K562 (cell line): ENCODE measurements around the gene RGS3. TPM values are rescaled to one million over a fixed set of nuclear protein-coding genes. Genes with fewer than 3 reads are reported as not detected.

Source experiments
- ATAC-seq: fragments of 200-7000 bp; cut with Tn5 transposase; 3 replicates; pipeline ENCODE4 v1.9.1; 2020; ENCODE audit warnings: moderate library complexity
- BruUV-seq: library from RNA; stranded (reverse); fragments of 400-500 nt; replicated peaks from 2 replicates; lab custom pipeline; 2021; lab: Mats Ljungman, UMichigan
- CTCF ChIA-PET: fragments of 300-600 bp; formaldehyde crosslinking; extraction: SDS; loops from one replicate; lab custom pipeline; 2021; ENCODE audit warnings: low intra/inter-chr PET ratio; lab: Yijun Ruan, JAX
- POLR2A ChIA-PET: fragments of 300-600, 350-650 bp; sonication (Branson Sonifier 250); formaldehyde crosslinking; extraction: SDS; loops from one replicate; lab custom pipeline; 2021; ENCODE audit warnings: antibody characterized with exemption, inconsistent platforms; lab: Yijun Ruan, JAX
- DNase-seq, 4 experiments: peaks; one replicate each; pipeline versions ENCODE4 v3.0.0 to v3.0.0-alpha.2; 2011 to 2018; ENCODE audit warnings: low spot score in 3 of 4, mixed read lengths in 3 of 4; ENCODE audit errors: extremely low read depth in 1 of 4
- FAIRE-seq: peaks from 2 replicates; lab custom pipeline; 2011; peaks lifted over from hg19 to GRCh38; lab: Jason Lieb, UNC
- H2AFZ ChIP-seq: 2 replicates; pipeline ENCODE4 v1.6.0; 2011; ENCODE audit warnings: low read depth, low read length, control low read depth, inconsistent platforms
- H3K27ac ChIP-seq: fragments of 200-600 bp; 3 replicates; pipeline ENCODE4 v1.8.0; 2011; ENCODE audit warnings: low read depth, mild to moderate bottlenecking, control low read depth, inconsistent platforms, low read length, moderate library complexity, mixed read lengths; ENCODE audit errors: extremely low read depth
- H3K27me3 ChIP-seq, 2 experiments: fragments of 300-600 bp in 1 of 2; 2 replicates in 1 of 2; 3 replicates in 1 of 2; pipeline versions ENCODE4 v1.6.0 to v1.8.0; 2011; ENCODE audit warnings: inconsistent platforms in 2 of 2, low read length in 2 of 2, mild to moderate bottlenecking in 1 of 2, mixed read lengths in 1 of 2, moderate library complexity in 1 of 2; ENCODE audit not compliant: control insufficient read depth in 2 of 2, insufficient read depth in 2 of 2
- H3K36me3 ChIP-seq: fragments of 300-600 bp; 3 replicates; pipeline ENCODE4 v1.8.0; 2011; ENCODE audit warnings: mild to moderate bottlenecking, low read length, inconsistent platforms; ENCODE audit not compliant: control insufficient read depth, insufficient read depth
- H3K4me1 ChIP-seq, 2 experiments: fragments of 200-600 bp in 1 of 2; replicated peaks in 1 of 2; 2 replicates in 1 of 2; 3 replicates in 1 of 2; pipeline versions ENCODE4 v1.5.1 to v1.8.0; 2011; ENCODE audit warnings: inconsistent platforms in 2 of 2, low read length in 2 of 2, mild to moderate bottlenecking in 1 of 2, mixed read lengths in 1 of 2, moderate library complexity in 1 of 2; ENCODE audit not compliant: control insufficient read depth in 2 of 2, insufficient read depth in 2 of 2
- H3K4me2 ChIP-seq: 2 replicates; pipeline ENCODE4 v1.6.1; 2011; ENCODE audit warnings: low read length, control low read depth, inconsistent platforms, mixed read lengths; ENCODE audit not compliant: insufficient read depth
- H3K4me3 ChIP-seq: fragments of 200-600 bp; sonication (generic), shearing (Covaris generic); 2 replicates; pipeline ENCODE4 v1.5.1; 2016; ENCODE audit warnings: control low read depth, inconsistent platforms
- H3K79me2 ChIP-seq: fragments of 200-600 bp; 3 replicates; pipeline ENCODE4 v1.8.0; 2011; ENCODE audit warnings: low read length, inconsistent platforms; ENCODE audit not compliant: control insufficient read depth, insufficient read depth
- H3K9ac ChIP-seq, 2 experiments: 2 replicates each; pipeline versions ENCODE4 v1.6.0 to v1.6.1; 2011; ENCODE audit warnings: low read depth in 2 of 2, low read length in 2 of 2, control low read depth in 1 of 2, inconsistent platforms in 1 of 2, mild to moderate bottlenecking in 1 of 2, mixed read lengths in 1 of 2; ENCODE audit not compliant: insufficient read depth in 1 of 2
- H3K9me1 ChIP-seq: one replicate; pipeline ENCODE4 v1.6.0; 2011; ENCODE audit warnings: inconsistent platforms, mild to moderate bottlenecking, low read length, moderate library complexity; ENCODE audit not compliant: control insufficient read depth, insufficient read depth
- H3K9me3 ChIP-seq: replicated peaks from 2 replicates; pipeline ENCODE4 v1.5.1; 2011; ENCODE audit warnings: low read depth, low read length, inconsistent platforms; ENCODE audit not compliant: control insufficient read depth, insufficient read depth
- H4K20me1 ChIP-seq: replicated peaks from 2 replicates; pipeline ENCODE4 v1.6.1; 2011; ENCODE audit warnings: low read length, inconsistent platforms, mixed read lengths; ENCODE audit not compliant: control insufficient read depth, insufficient read depth
- CHAMP1 ChIP-seq: fragments of 450-650 bp; IDR thresholded peaks from 2 replicates; pipeline ENCODE4 v1.6.1; 2016; ENCODE audit warnings: mild to moderate bottlenecking
- SRSF9 ChIP-seq: fragments of 200-400 bp; formaldehyde crosslinking; IDR thresholded peaks from 2 replicates; pipeline ENCODE4 v1.6.1; 2017; ENCODE audit warnings: low read depth, low read length, borderline replicate concordance
- ZNF121 ChIP-seq: sonication (generic); formaldehyde crosslinking; conservative IDR thresholded peaks from 2 replicates; pipeline ENCODE4 v1.8.0; 2022; ENCODE audit warnings: missing genetic modification reagents
- ZNF217 ChIP-seq: sonication (generic); formaldehyde crosslinking; IDR thresholded peaks from 2 replicates; pipeline ENCODE4 v1.8.0; 2022; ENCODE audit warnings: mild to moderate bottlenecking, missing genetic modification reagents
- ZNF76 ChIP-seq: fragments of 250-450 bp; sonication (Bioruptor Pico); IDR thresholded peaks from 2 replicates; pipeline ENCODE4 v1.4.0; 2020; ENCODE audit warnings: mild to moderate bottlenecking, moderate library complexity, borderline replicate concordance
- WGBS: fragments of 100-300 bp; shearing (Covaris generic); methylation state at CpG from one replicate; pipeline ENCODE4 v1.1.6; 2016; ENCODE audit warnings: low coverage, mixed read lengths; ENCODE audit not compliant: insufficient coverage; ENCODE audit errors: missing lambda C conversion rate; 5-methylcytosine and 5-hydroxymethylcytosine counted together
- in situ Hi-C: fragments of 300-500 bp; cut with MboI; formaldehyde crosslinking; loops from 4 replicates; pipeline ENCODE4 v1.15.0; 2018; ENCODE audit warnings: inconsistent platforms, mixed read lengths
- intact Hi-C: fragments of 100-400 bp; cut with micrococcal nuclease; formaldehyde crosslinking; loops from 2 replicates; pipeline ENCODE4 v1.14.2; 2022
- polyA plus RNA-seq, 8 experiments: library from polyadenylated mRNA; depleted of rRNA in 4 of 8; stranded (reverse) in 5 of 8; unstranded in 3 of 8; fragments of >200 nt; fragmentation: Nextera tagmentation in 2 of 8; fragmentation: Illumina TruSeq in 1 of 8; extraction: Ambion mirVana in 2 of 8; extraction: Trizol in 1 of 8; gene quantifications; 2 replicates each; pipeline versions ENCODE4 v1.2.1 to v1.2.3, GENCODE V29; 2011 to 2014; ENCODE audit warnings: inconsistent platforms in 1 of 8, missing spikeins in 1 of 8
- total RNA-seq, 7 experiments: library from RNA; depleted of rRNA in 6 of 7; stranded (reverse); fragments of >200 nt in 6 of 7; fragmentation: Illumina TruSeq in 2 of 7; extraction: Trizol in 2 of 7; gene quantifications; 2 replicates each; pipeline versions ENCODE4 v1.2.1 to v1.2.3, GENCODE V29; 2011 to 2021; ENCODE audit warnings: low replicate concordance in 1 of 7

RGS3 gene
- total and polyA plus RNA-seq, 9 of the 15 experiments (the other 6 are each of a cell fraction or from before 2014, with no cell fraction given), result 0.08 to 2.9 (median 0.95) TPM

DNA sequence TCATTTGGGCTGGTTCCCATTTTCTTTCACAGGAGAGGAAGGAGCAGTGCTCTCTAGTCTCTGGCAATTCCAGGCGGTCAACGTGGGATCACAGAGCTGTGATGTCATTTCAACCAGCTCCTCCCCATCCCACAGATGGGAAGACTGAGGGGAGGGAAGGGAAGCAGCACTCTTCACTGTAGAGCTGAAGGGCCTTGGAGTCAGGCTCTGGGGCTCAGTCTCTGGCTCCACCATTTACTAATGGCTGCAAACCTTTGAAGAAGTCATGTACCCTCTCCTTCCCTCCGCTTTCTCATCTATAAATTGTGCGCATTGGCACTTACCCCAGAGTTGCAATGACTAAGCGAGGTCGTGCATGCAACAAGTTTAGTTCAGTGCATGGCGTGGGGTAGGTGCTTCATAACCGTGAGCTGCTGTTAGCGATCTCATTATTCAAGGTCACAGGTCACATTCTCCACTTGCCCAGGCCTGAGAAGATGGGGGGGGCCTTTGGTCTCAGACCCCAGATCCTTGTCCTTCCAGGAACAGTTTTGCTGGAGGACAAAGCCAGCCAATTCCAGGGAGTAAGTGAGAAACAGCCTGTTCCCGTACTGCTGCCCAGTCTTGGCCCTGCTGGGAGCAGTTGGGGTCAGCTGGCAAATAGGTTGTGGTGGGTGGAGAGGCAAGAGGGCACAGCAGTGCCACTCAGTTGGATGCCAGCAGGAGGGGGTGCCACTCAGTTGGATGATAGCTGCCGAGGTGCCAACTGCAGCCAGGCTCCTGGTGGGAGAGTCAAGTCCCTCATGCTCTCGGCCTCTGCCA lies 136.7 kb downstream of the RGS3 start (continued):
- TF ChIP-seq CHAMP1, result no peak
- TF ChIP-seq, all 486 proteins: peak for 3

DNA sequence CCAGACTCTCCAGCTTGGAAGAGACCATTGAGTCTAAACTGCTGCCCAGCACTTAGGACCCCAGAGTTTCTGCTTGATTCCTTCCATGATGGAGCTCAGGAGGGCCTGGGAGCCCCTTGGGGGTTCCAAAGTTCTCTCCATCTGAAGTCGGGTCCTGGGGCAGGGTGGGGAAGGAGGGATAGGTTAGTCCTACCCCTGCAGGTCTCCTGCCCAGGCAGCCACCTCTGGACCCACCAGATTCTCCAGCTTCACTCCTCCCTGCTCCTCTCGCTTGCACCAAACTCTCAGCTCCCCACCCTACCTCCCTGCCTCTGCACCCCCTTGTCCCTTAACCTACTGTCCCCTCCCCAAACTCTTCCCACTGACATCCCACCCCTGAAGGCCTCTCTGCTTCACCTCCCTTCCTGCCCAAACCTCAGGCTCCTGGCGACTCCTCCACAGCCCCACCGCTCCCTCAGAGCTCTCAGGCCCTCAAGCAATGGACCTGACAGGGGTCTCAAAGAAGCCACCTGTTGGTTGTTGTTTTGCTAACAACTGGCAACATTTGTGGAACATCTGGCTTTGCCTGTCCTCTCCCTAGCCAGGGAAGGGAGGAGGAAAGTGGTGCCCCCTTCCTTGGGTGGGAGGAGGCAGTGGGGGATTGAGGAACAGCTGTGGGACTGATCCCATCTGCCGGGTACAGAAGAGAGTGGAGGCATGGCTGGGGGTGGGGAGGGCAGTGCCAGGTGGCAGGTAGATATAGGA lies 137.5 kb downstream of the RGS3 start:
- POLR2A ChIA-PET, result interaction anchor here (0.5 to 1.1 kb wide), 2 partner anchors 15 to 39 kb away, joined by 3 to 4 read pairs; no protein-coding TSS in a partner anchor

More for the DNA sequence above, 137.5 kb downstream of the RGS3 start:
- Histone ChIP-seq H3K9me3 (no peaks in the 10 kb centered on the region), H3K4me3 (no peak overlapping the region), H3K79me2 (no peaks in the 10 kb centered on the region), H4K20me1 (peaks cover 3% of the 10 kb centered on the region), H3K4me1 (peaks cover 9 to 10% of the 10 kb centered on the region in 2 experiments), H2AFZ (no peak overlapping the region), H3K36me3 (no peaks in the 10 kb centered on the region), H3K9ac (no peak overlapping the region), H3K27ac (no peak overlapping the region), H3K27me3 (peaks cover 3 to 13% of the 10 kb centered on the region in 2 experiments; a peak in 3 of 5 replicates), H3K4me2 (no peak overlapping the region), H3K9me1 (no peaks in the 10 kb centered on the region)
- no TSS peak for BruUV-seq
- DNase-seq (no peak), FAIRE-seq (no peak), ATAC-seq (no peak)
- TF ChIP-seq ZNF217 (CRISPR knock-in tag) (no peak), ZNF76 (no peak), ZNF121 (no peak), SRSF9 (no peak)
- in situ Hi-C loops, result loop anchor here (5.0 kb wide), 1 partner anchor 56 kb away; no protein-coding TSS in a partner anchor
- WGBS, result 23% methylated on average over 5 of the region's 5 CpGs
- intact Hi-C loops, result no loop called here
- CTCF ChIA-PET, result no interaction called here
